ENCODE measurements around the gene RXRA.

Gene RXRA

DNA sequence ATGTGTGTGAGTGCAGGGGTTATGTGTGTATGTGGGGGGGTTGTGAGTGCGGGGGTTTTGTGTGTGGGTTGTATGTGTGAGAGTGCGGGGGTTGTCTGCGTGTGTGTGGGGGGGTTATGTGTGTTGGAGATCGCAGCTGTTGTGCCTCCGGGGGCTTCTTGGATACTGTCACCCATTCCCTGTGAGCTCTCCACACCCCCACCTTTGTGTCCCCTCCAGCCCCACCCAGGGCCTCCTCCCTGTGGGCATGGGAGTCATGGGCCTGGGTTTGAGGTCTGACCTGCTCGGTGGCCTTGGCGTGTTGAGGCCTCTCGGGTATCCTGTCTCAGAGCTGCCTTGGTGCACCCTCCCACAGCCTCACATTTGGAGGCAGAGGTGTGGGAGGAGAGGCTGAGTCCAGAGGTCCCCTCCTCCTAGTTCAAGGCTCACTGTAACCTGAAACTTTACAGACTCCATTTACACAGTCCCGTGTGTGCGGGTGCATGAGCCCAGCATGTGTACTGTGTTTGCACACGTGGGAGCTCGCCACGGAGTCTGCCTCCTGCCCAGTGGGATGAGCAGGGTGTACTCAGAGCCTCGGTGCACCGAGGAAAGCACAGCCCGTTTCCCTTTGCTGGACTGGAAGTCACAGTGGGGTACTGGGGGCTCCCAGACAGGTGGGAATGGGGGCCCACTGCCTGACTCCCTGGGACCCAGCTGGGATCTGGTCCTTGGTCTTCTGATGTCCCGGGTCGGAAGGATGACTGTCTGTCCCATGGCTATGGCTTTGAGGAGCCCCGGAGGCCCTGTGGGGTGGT lies 43.4 kb downstream of the RXRA start:
- DNase-seq (ENCODE audit: low read depth), result no peak

DNA sequence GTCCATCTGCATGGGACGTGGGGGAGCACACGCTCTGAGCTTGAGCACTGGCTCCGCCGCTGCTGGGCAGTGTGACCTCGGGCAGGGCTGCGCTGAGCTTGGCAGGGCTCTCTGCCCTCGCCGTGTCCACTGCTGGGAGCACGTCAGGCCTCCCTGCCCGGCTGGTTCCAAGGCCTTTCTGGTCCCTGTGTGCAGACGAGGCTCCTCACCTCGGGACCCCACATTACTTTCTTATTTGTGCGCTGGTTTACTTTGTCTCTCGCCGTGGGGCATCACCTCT lies 43.9 kb downstream of the RXRA start:
- no peak for DNase-seq (ENCODE audit: low read depth)

DNA sequence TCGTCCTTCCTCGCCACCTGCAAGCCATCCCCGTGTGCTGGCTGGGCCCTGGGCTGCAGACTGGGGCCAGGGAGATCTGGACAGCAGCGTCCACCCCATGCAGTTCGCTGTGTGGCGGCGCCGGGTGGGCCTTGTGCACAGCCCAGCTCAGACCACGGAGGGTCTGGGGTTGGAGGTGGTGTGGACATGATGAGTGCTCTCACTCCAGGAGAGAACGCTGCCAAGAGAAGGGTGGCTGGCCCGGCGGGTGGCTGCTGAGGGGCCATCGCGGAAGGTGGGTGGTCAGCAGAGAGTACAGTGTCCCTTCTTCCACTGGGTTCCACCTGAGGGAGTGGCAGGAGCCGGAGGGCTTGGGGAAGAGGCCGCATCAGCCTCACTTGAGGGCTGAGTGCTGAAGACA lies 44.4 kb downstream of the RXRA start:
- no peak for DNase-seq (ENCODE audit: low read depth)

DNA sequence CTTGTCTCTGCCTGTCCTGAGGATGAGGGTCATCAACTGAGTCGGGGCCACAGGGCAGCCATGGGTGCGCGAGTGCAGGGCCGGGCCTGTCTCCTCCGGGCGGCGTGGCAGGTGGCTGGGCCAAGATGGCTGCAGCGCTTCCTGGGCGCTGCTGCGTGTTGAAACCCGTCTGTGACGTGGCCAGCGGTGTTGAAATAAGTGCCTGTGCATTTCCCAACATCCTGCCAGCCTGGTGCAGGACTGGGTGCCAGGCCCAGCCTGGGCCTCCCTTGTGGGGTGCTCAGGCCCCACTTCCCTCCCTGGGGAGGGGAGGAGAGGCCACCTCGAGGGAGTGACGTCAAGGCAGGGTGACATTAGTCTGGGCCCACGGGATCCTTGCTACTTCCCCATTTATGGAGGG lies 45.5 kb downstream of the RXRA start:
- DNase-seq (ENCODE audit: low read depth), result no peak

DNA sequence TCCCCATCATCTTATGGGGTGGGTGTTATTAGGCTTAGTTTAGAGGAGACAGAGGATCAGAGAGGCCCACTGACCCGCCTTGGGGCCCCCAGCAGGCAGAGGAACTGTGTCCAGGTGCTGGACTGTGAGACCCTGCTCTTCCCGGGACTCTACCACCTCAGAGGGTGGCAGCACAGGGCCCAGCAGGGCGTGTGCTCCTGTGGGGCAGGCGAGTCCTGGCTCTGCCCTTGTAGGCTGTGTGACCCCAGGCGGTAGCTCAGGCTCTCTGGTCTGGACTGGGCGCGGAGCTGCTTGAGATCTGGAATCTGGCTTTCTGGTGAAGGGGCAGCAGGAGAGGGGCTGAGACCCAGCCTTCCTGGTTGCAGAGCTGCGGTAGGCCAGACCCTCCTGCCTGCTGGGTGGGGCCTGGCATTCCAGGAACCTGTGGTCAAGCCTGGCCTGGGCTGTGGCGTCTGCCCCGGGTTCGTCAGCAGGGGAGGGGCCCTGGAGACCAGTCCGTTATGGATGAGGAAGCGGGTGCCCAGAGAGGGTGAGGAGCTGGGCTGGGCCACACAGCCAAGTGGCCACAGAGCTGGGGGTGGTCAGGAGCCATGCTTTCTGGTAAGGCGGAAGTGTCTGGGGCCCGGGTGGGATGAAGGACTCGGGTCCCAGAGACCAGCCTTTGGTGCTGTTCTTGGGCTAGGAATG lies 46.5 kb downstream of the RXRA start:
- no peak for DNase-seq (ENCODE audit: low read depth)

DNA sequence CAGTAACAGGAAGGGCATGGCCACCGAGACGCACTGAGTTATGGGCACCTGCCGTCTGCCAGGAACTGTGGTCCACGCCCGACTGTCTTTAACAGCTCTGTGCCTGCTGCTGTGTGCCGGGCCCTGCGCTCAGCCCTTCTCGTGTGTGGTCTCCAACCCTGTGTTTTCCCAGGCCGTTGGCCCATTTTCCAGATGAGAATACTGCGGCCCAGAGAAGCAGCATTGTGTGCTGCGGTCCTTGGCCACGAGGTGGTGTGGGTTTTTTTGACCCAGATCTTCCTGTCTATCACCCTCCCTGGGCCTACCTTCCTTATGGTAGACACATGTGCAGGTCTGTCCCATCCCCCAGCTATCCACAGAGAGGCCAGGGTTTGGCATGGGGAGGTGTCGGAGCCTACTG lies 47.0 kb downstream of the RXRA start:
- no peak for DNase-seq (ENCODE audit: low read depth)

DNA sequence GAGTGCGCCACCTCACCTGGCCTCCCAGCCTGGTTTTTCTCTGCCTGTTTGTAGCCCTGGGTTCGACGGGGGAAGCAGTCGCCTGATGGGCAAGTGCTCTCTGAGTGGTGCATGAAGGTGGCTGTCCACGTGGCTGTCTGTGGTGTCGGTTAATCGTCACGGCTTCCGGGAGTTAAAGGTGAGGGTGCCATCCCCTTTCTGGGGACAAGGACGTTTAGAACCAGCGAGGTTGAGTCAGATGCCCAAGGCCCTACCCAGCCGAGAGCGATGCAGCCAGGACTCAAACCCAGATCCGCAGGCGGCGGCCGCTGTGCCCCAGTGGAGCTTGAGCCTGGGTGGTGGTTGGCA lies 47.7 kb downstream of the RXRA start:
- no peak for DNase-seq (ENCODE audit: low read depth)

DNA sequence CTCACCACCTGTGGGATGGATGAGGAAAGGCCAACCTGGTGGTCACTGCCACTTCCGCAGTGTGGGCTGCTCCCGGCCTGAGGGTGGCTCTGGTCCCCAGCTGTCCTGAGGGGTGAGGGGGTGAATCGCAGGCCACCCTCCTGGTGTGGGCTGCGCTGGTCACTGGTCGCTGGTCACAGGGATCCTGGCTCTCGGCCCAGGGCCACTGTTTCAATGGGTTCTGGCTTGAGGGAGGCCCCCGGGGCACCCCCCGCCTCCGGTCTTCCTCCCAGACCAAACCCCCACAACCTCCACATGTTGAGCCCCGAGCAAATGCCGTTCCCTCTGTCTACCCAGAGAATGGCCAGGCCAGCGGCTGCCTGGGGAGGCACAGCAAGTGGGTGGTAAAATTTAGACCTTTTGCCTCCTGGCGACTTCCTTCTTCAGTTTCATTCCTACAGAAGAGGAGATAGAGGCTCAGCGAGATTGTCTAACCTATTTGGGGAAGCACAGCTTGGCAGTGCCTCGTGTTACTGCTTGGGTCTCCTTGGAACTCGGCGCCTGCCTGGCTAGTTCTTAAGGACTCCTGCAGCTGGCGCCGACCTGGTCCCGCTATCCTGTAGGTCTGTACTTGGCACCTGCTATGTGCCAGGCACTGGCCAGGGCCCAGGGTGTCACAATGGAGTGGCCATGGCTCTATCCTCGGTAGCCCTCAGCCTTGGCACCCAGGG lies 48.2 kb downstream of the RXRA start:
- no peak for DNase-seq (ENCODE audit: low read depth)

DNA sequence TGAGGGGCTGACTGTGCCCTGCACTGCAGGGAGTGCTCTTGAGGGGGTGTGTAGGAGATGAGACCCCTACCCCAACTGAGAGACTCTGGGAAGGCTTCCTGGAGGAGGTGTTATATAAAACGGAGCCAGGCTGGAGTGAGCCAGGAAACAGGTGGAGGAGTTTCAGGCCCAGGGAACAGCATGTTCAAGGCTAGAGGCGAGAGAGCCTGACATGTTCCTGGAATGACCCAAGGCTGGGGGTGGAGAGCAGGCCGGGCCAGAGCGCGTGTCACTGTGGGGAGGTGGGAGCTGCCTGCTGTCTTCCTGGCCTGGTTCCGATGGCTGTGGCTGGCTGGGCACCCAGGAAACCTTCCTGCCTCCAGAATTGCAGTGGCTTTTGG lies 48.7 kb downstream of the RXRA start:
- DNase-seq (ENCODE audit: low read depth), result no peak

DNA sequence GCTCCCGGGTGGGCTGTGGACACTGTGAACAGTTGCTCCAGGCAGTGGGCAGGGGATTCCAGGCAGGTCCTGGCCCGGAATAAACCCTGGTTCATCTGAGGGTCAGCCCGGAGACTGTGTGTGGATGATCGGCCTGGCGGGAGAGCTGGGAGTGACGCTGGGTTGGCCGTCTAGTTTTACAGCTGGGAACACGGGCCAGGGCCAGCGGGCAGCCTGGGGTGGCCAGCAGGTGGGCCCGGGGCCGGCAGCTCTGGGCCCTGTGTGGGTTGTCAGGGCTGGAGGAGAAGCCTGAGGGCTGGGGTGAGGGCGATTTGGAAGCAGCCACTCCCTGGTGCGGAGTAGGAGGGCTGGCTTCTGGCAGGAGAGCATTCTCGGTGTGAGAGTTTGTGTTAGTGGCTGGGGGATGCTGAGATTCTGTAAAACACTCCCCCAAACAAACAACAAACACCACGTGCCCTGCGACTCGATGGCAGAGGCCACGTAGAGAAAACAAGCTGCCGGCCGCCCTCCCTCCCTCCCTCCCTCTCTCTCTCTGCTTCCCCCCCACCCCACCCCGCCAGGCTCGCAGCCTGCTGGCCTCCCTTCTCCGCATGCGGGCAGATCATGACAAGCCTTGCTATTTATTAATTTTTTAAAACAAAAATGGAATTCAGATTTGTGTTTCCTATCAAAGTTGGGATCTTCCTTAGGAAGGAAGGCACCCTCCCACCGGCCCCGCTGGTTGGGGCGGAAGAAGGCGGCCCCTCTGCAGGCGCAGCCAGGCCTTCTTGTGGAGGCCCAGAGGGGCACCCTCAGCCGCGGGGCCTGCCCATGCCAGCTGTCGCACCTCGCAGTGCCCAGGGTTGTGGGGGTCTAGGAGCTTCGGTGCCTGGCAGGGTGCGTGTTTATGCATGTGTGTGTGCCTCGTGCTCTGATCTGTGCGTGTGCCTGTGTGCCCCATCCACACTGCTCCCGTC lies 49.5 kb downstream of the RXRA start:
- no peak for DNase-seq (ENCODE audit: low read depth)

DNA sequence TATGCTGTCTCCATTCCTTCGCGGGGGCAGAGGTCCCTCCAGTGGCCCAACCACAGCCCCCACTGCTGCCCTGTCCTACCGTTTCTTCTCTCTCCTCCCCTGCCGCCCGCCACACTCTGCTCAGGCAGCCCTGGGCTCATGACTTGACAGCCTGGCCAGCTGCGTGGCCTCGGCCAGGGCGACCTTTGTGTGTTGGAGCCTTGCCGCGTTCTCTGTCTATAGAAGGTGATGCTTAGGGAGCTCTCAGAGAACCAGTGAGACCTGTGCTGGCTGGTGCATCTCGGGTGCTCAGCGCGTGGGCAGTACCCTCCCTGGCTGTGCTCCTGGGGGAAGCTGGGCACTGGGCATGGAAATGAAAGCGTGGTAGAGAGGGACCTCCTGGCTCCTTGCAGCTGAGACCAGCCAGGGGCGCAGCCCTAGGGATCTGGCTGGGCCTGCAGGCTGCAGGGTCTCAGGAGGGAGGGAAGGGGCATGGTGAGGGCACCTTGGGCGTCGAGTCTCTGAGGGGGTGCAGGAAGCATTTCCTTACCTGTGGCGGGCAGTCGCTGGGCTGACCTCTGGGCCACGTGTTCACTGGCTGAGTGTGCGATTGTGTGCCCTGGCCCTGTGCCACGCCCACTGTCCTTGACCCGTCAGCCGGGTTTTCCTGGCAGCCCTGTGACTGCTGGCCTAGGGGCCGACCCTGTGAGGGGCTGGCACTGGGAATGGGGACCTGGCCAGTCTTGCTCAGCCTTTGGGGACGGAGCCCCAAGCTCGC lies 50.3 kb downstream of the RXRA start:
- no peak for DNase-seq (ENCODE audit: low read depth)

DNA sequence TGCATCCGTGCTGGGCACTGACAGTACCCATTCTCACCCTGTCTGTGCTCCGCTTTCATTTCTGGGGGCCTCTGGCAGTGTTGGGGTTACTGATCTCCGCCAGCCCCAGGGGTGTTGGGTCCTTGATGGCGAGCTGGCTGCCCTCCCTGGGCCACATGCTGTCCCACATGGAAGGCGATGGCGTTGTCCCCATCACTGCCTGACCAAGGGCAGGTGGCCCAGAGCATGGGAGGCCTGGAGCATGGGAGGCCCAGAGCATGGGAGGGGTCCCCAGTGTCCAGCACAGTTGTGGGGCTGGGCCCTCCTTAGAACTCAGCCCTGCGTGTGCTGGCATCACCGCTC lies 50.9 kb downstream of the RXRA start:
- no peak for DNase-seq (ENCODE audit: low read depth)

DNA sequence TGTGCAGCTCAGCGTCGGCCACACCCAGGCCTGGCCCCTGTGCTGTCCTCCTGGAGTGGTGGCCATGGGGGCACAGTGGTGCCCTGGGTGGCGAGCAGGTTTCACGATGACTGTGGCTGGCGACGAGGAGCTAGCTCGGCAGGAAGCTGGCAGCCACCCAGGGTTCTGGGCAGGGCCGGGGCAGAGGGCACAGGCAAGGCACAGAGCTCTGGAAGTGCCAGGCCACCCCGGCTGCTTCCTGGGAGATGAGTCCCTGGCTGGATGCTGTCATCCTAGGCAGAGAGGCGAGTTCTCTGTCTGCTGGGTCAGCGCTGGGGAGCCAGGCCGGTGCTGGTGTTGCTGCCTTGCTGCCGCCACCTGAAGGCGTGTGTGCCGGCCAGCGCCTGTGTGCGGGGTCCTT lies 51.7 kb downstream of the RXRA start:
- DNase-seq (ENCODE audit: low read depth), result no peak

DNA sequence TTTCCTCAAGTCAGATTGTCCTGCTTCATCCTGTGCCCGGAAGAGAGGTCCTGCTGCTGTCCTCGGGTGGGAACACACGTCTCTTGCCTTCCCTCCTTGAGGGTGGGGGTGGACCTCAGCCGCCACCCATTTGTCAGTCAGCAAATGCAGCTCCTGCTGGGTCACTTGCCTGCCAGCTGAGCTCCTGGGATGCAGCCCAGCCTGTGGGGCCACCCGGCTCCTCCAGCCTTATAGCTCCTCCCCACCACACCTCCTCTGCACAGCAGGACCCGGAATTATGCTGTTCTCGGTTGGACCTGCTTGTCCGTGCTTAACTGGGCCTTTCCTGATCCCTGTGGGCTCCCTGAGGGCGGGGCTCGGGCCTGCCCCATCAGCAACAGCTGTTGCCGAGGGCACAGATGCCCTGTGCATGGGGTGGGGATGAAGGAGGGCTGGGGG lies 52.7 kb downstream of the RXRA start:
- no peak for DNase-seq (ENCODE audit: low read depth)

DNA sequence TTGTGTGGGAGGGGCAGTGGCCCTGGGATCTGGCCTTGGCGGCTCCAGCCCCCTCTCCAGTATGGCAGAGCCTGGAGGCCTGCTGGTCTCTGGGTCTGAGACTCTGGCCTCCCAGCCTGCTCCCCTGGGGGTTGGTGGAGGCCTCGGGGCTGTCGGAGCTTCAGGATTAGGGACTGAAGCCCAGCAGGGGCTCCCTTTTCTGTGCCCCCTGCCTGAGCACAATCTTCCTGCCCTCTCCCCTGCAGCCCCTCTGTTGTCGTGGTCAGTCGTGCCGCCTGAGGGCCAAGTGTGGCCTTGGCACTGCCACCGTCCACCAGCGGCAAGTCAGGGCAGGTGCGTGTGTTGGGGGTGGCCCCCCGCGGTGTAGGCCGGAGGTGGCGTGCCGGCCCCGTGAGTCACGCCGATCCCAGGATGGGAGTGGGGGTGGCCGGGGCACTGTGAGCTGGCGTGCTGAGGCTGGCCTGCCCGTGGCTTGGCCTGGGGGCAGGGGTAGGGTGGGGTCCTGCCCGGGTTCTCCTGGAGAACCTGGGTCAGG lies 53.6 kb downstream of the RXRA start:
- no peak for DNase-seq (ENCODE audit: low read depth)

DNA sequence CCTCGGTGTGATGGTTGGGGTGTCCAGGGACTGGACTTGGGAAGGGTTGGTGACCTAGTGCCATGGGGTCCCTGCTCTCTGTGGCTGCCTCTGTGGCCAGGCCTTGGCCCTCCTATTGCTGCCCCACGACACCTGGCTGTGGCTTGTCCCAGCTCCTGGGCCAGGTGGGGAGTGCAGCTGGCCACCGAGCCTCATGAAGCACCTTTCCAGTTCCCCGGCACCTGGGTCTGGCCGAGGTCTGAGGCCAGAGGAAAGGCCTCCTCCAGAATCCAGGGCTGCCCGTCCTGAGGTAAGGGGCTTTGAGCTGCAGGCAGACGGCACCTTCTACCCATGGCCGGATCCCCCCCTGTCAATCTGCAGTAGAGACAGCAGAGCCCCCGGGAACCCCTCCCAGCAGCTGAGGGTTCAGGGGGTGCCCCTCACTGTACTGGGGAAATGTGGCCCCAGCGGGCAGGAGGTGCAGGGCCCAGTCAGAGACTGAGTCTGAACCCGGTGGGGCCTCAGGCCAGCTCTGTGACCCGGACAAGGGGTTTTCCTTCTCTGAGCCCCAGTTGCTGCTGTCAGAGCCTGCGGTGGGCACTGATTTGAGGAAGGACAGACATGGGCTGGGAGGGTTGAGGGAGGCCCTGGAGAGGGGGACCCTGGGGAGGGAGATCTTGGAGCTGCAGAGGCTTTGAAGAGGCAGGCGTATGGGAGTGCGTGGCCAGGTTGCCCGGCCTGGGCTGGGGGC lies 54.5 kb downstream of the RXRA start:
- no peak for DNase-seq (ENCODE audit: low read depth)

DNA sequence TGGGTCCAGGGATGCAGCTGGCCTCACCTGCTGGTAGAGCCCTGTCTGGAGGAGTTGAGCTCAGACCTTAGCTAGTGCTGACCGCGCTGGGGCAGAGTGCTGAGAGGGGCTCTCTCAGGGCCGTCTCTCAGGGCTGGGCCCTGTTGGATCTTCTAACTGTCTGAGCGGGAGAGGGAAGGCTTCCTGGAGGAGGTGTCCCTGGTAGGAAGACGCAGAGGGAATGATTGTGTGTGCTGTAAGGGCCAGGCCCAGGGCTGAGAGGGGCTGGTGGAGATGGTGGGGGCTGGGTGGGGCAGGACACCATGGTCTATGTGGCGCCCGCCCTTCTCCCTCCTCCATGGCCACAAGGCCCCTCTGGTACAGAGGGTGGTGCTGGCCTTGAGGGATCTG lies 55.0 kb downstream of the RXRA start:
- DNase-seq (ENCODE audit: low read depth), result no peak

DNA sequence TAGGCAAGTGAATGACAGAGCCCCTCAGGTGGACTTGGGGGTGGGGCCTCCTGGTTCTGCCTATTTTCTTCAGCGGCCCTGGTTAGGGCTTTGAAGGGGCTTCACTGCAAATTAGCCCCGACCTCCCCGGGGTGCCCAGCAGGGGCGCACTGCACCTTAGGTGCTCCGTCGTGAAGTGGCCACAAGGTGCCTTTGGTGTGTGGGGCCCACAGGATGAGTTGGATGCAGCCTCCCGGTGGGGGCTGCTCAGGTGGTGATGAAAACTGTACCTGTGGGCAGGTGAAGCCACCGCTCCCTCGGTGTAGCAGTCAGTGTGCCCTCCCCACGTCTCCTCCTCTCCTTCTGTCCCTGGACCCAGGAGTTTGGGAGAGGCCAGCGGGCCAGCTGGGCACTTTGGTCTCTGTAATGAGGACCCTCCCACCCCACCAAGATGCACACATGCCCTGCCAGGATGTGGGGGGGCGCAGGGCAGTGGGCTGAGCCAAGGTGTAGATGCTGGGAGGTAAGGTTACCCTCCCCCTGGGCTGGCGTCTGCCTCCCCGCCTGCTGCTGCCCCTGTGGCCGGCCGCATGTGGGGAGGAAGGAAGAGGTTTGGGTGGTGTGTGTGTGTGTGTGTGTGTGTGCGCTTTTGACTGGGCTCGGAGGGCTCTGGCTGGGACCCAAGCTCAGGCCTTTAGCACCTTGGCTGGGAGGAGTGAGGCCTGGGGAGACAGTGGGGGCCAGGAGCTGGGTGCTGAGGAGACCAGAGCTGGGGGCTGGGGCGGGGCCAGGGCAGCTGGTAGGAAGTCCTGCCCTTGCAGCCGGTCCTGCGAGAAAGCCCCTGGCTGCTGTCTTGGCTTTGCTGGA lies 55.6 kb downstream of the RXRA start:
- peak; percentile 37 for DNase-seq (ENCODE audit: low read depth)

DNA sequence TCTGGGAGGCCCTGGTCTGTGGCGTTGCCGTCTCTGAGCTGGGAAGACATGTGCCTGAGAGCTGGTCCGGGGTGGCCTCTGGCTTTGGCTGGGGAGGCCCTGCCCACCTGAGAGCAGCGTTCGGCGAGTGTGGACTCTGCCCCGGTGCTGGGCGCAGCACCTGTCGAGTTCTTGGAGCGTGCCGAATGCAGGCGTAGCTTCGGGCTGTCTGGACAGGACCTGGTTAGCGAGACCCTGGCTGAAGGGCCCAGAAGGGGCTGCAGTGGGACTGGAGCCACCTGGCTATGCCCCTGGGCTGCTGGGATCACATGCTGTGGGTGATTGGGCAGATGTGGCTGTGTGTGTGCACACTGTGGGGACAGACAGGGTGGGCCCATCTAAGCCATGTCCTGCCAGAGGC lies 56.5 kb downstream of the RXRA start:
- DNase-seq (ENCODE audit: low read depth), result no peak

DNA sequence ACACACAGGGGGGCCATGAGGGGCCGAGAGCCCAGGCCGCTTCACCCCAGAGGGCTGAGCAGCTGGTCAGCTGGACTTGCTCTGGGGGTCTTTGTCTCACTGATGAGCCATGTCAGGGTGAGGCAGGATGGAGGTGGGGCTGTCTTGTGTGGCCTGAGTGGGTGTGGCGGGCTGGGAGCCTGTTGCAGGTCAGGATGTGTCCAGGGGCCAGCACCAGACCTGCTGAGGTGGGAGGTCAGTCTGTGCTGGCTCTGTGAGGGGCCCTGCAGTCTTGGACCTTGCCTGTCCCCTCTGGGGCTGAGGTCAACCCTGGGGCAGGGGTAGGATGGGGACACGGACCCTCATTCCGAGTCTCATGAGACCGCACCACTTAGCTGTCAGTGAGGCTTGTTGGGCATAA lies 56.9 kb downstream of the RXRA start:
- DNase-seq (ENCODE audit: low read depth), result no peak
